CD1c-positive myeloid dendritic cell (primary cell): ENCODE data around the gene FHAD1.
"Not testable (repeated sequence)": the region's sequence is repeated elsewhere in the genome, so short reads cannot be mapped to it uniquely, and the experiment has no call there.

Experiments
- DNase-seq: peaks from one replicate; pipeline ENCODE4 v3.0.0-alpha.2; 2016; ENCODE audit errors: extremely low spot score

The FHAD1 gene

GRCh38 chr1:15304708-15305467 is 57.9 kb downstream of the FHAD1 start:
- peak; percentile 68 for DNase-seq

- no peak for DNase-seq
These were observed 58.4 kb downstream of the FHAD1 start for GRCh38 chr1:15305468-15305770.

- DNase-seq = not testable (repeated sequence)
These were observed 59.3 kb downstream of the FHAD1 start for GRCh38 chr1:15306352-15306751.

- DNase-seq = no peak
These were observed 61.1 kb downstream of the FHAD1 start for GRCh38 chr1:15308135-15308534.

GRCh38 chr1:15308621-15309027 is 61.6 kb downstream of the FHAD1 start:
- DNase-seq = no peak

- no peak for DNase-seq
These were observed 62.7 kb downstream of the FHAD1 start for GRCh38 chr1:15309687-15310086.

GRCh38 chr1:15310544-15310943 is 63.5 kb downstream of the FHAD1 start:
- no peak for DNase-seq

GRCh38 chr1:15311122-15311822 is 64.2 kb downstream of the FHAD1 start:
- DNase-seq = no peak

- DNase-seq = peak; percentile 25
These were observed 64.9 kb downstream of the FHAD1 start for GRCh38 chr1:15311880-15312279.

- DNase-seq = no peak
These were observed 65.8 kb downstream of the FHAD1 start for GRCh38 chr1:15312626-15313411.

GRCh38 chr1:15314328-15315281 is 67.6 kb downstream of the FHAD1 start:
- DNase-seq = peak; percentile 45

- no peak for DNase-seq
These were observed 68.8 kb downstream of the FHAD1 start for GRCh38 chr1:15315815-15316214.

- DNase-seq = no peak
These were observed 69.5 kb downstream of the FHAD1 start for GRCh38 chr1:15316510-15316909.

- DNase-seq = no peak
These were observed 73.2 kb downstream of the FHAD1 start for GRCh38 chr1:15320267-15320666.

- no peak for DNase-seq
These were observed 74.6 kb downstream of the FHAD1 start for GRCh38 chr1:15321601-15322000.

- no peak for DNase-seq
These were observed 75.8 kb downstream of the FHAD1 start for GRCh38 chr1:15322648-15323350.

GRCh38 chr1:15323351-15323988 is 76.4 kb downstream of the FHAD1 start:
- peak; percentile 86 for DNase-seq

GRCh38 chr1:15323989-15324868 is 77.2 kb downstream of the FHAD1 start:
- peak; percentile 52 for DNase-seq

- DNase-seq = no peak
These were observed 77.9 kb downstream of the FHAD1 start for GRCh38 chr1:15324869-15325335.
